Dedifferentiated amniotic fluid mesenchymal stem cell (primary cell): ENCODE data around the gene BICRAL.
A peak's percentile ranks its signal among the peaks of the same experiment; 100 is the strongest.
"Not testable (repeated sequence)": the region's sequence is repeated elsewhere in the genome, so short reads cannot be mapped to it uniquely, and the experiment has no call there.

ENCODE experiments used
- DNase-seq: peaks from one replicate; pipeline ENCODE4 v3.0.0-alpha.2; 2016; ENCODE audit errors: extremely low spot score

The BICRAL gene

GRCh38 chr6:42795651-42796050, 13.8 kb downstream of the BICRAL start:
- no peak for DNase-seq

- DNase-seq: no peak
Observed at GRCh38 chr6:42796171-42796570, 14.3 kb downstream of the BICRAL start.

DNA sequence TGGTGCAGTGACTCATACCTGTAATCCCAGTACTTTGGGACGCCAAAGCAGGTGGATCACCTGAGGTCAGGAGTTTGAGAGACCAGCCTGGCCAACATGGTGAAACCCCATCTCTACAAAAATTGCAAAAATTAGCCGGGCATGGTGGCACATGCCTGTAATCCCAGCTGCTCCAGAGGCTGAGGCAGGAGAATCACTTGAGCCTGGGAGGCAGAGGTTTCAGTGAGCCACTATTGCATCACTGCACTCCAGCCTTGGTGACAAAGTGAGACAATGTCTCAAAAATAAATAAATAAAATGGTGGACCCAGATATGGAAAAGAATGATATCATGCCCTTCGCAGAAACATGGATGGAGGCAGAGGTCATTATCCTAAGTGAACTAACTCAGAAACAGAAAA, 15.8 kb downstream of the BICRAL start:
- DNase-seq: not testable (repeated sequence)

DNA sequence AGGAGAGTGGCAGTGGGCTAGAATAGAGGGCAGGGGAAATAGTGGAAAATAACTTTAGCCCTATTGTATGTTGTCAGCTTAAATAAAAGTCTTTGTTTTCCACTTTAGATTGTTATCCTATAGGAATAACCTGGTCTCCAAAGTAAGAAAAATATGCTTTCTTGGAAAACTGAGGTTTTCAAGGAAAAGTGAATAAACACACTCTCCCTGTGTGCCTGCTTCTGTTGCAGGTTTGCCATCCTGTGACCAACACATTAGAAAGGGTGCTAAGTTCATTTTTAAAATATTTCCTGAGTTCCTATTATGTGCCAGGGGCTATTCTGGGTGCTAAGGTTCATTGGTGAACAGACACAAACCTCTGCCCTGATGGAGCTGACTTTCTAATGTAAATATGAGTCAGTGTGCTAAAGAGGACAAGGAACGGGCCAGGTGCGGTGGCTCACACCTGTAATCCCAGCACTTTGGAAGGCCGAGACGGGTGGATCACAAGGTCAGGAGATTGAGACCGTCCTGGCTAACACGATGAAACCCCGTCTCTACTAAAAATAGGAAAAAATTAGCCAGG, 23.5 kb downstream of the BICRAL start:
- no peak for DNase-seq

GRCh38 chr6:42806359-42806758, 24.5 kb downstream of the BICRAL start:
- not testable (repeated sequence) for DNase-seq

GRCh38 chr6:42808492-42809483, 26.9 kb downstream of the BICRAL start:
- no peak for DNase-seq

DNA sequence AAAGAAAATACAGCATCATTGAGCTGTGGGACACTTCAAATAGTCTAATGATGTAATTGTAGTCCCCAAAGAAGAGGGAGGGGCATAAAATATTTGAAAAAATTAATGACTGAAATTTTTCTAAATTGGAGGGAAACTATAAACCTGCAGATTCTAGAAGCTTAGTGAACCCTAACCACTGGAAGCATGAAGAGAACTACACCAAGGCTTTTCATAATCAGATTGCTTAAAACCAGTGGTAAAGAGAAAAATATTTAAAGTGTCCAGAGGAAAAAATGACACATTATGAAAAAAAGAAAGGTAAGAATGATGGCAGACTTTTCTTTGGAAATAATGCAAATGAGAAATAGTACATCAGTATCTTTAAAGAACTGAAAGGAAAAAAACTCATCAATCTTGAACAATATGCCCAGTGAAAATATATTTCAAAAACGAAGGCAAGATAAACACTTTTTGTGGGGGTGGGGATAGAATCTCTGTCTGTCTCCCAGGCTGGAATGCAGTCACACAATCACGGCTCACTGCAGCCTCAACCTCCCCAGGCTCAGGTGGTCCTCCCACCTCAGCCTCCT, 31.3 kb downstream of the BICRAL start:
- no peak for DNase-seq

DNA sequence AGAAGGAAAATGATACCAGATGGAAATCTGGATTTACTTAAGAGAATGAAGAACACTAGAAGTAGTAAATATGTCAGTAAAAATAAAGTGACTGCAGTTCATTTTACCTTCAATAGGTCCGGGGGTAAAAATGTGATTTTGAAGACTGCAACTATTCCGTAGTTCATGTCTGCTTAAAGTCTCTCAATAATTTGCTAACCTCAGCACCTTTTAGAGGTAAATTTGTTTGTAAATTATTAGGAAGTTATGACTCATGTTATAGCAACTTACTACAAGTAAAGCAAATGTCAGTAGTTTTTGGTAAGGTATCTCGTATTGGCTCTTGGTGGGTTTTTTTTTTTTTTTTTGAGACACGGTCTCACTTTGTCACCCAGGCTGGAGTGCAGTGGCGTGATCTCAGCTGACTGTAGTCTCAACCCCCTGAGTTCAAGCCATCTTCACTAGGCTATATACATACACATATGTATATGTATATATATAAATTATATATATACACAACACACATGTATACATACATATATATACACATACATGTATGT, 32.1 kb downstream of the BICRAL start:
- no peak for DNase-seq

DNA sequence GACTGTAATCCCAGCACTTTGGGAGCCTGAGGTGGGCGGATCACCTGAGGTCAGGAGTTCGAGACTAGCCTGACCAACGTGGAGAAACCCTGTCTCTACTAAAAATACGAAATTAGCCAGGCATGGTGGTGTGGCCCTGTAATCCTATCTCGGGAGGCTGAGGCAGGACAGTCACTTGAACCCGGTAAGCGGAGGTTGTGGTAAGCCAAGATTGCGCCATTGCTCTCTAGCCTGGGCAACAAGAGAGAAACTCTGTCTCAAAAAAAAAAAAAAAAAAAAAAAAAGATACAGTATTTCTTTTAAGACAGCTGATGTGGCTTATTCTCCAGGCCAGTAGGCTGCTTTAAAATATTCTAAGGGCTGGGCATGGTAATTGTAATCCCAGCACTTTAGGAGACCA, 33.9 kb downstream of the BICRAL start:
- not testable (repeated sequence) for DNase-seq

DNA sequence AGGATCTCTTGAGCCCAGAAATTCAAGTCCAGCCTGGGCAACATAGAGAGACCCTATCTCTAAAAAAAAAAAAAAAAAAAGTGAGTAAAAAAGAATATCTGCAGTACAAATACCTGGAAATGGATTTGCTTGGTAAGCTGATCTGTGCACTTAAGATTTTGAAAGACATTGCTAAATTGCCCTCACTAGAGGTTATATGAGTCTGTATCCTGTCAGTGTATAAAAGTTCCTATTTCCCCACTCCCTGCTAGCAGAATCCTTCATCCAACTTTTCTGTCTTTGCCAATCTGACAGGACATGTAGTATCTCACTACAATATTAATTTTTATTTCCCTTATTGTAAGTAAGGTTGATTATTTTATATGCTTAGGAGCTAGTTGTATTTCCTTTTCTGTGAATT, 36.1 kb downstream of the BICRAL start:
- no peak for DNase-seq

DNA sequence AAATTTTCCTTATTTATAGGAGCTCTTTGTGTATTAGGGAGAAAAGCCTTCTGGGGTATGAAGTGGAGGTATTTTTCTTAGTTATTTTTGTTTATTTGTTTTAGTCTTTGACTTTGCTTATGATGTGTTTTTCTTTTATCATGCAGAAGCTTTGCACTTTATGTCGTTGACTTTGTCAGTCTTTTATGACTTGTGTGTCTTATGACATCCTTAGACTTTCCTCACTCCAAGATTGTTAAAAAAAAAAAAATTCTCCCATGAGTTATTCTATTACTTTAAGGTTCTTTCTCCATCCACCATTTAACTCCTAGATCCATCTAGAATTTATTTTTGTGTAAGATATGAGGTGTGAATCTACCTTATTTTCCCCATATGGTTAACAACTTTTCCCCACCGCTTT, 36.6 kb downstream of the BICRAL start:
- no peak for DNase-seq

DNA sequence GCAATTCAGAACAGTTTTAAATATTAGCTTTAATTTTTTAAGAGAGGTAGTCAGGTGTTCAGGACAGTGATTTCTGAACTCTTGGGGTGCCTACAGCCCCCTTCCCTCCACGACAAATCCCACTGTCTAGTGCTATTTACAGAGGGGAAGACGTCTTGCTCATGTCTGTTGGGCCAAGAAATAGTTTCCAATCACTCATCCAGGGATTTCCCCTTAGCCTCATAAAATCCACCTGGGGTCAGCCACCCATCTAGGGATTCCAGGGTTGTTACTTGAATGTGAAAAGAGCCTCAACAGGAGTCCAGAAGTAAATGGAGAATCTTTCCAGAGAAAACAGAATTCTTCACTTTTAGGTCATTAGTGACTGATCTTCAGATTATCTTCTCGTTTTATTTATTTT, 37.0 kb downstream of the BICRAL start:
- no peak for DNase-seq

DNA sequence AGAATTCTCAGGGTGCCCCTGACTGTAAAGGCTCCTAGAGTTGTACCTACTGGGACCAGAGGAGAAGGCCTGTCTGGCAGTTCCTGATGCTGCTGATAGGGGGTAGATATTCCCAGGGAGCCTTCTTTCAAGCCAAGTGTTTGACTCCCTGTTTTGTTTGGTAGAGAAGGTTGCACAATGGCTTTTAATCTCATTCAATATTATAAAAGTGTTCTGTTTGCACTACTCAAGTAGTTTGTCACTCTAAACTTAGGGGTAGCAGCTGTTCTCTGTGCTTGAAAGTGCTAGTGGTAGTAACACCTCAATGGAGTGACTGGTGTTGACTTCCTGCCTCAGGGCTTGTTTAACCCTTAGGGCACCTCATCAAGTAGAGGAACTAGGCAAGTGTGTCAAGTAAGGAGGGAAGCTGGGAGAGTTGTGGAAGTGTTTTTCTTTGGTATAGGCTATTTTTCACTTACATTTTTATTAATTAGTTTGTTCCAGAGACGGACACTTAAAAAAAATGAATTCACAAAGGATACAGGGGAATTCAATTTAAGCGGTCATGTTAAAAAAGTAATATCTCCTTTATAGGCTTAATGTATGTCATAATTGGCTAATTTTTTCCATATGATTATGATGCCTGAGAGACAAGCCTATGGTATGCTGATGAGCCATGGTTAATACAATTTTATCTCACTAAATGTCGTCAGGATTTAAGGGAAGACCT, 38.1 kb downstream of the BICRAL start:
- no peak for DNase-seq

DNA sequence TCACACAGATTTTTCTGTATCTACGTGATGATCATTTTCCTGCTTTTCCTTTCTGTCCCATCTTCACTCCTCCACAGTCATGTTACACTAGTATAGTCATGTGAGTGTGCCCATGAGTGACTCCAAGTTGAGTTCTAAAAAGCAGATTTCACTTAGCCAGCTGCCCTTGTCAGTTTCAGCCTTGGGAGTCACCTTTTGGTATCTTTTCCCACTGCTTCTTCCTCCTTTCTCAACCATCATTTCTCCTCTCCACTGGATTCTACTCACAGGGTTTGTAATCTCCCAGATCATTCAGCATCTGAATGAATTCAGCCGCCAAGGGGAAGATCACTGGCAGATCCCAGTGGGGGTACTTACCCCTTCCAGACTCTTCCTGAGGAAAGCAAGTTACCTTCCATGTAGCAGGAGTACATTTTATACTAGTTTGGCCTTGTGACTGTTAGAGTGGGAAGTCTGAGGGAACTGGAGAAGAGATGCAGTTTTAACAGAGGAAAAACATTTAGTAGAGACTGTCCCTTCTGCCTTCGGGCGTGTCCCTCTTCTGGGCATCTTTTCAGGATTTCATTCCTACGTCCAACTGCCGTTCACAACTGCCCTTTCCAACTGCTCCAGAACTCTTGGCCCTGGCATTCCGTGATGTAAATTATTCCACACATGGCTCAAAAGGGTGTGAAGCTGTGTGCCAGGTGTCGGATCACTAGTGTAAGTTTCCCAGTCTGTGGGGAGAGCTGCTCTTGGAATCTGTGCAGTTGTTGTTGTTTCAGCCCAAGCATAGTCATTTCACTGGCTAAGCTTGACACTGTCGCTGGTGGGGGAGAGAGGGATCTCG, 38.9 kb downstream of the BICRAL start:
- DNase-seq: peak; percentile 32

GRCh38 chr6:42821341-42821668, 39.5 kb downstream of the BICRAL start:
- DNase-seq: no peak

- no peak for DNase-seq
Observed at GRCh38 chr6:42821846-42822245, 40.0 kb downstream of the BICRAL start.

DNA sequence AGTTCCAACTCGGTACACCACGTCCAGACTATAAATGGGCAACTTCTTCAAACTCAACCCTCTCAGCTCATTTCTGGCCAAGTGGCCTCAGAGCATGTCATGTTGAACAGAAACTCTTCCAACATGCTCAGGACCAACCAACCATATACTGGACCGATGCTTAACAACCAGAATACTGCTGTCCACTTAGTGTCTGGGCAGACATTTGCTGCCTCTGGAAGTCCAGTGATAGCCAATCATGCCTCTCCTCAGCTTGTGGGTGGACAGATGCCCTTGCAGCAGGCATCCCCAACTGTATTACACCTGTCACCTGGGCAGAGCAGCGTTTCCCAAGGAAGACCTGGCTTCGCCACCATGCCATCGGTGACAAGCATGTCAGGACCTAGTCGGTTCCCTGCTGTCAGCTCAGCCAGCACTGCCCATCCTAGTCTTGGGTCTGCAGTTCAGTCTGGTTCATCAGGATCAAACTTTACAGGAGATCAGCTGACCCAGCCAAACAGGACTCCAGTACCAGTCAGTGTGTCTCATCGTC, 47.8 kb downstream of the BICRAL start:
- no peak for DNase-seq

DNA sequence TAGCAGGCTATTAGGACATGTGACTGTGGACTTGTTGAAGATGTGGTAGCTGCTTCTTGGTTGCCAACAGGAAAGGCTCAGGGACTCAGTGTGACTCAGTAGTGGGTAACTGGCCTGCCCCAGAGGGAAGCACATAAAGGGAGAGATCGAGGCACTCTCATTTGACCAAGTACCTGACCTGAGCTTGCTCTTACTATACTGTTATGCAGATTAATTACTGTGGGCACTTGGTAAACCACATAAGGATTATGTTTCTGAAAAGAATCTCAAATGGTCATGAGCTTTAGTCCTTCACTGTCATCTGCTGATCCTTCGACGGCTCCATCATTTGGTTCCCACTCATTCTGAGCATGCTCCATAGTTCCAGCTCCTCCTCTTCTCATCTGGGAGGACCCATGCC, 49.4 kb downstream of the BICRAL start:
- no peak for DNase-seq

GRCh38 chr6:42834056-42834455, 52.2 kb downstream of the BICRAL start:
- no peak for DNase-seq

DNA sequence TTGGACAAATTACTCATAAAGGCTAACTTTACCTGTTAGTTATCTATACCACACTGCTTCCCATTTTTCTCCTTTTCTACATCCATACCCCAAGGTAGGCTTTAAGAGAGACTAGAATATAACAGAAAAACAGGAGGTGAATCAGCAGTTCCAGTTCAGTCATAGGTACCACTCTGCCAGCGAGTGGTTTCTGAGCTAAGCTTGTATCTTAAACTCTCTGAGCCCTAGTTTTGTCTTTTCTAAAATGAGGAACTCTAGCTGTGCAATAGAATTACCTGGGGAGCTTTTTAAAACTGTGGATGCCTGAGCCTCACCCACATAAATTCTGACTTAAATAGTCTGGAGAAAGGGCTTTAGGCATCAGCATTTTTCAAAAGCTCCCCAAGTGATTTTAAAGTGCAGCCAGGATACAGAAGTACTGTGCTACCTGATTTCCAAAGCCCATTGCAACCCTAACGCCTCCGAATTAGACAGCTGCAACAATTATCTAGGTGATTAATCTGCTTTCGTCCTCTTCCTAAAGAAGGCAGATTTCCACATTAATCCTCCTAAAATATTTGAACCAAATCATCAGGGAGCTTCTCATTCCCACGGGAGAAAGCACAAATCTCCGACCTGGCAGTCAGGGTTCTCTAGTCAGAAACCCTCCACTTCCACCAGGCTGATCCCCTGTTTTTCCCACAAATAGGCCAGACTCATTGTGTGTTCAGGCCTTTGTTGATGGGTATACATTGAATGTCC, 60.2 kb downstream of the BICRAL start:
- DNase-seq: no peak
